Measurements from ENCODE around the gene CAPN13. TPM values are rescaled to one million over a fixed set of nuclear protein-coding genes. Genes with fewer than 3 reads are reported as not detected.
"Not testable (repeated sequence)": the region's sequence is repeated elsewhere in the genome, so short reads cannot be mapped to it uniquely, and the experiment has no call there.

The CAPN13 gene
- total RNA-seq, 1 experiment from 2014 or later: 12.0 TPM

GRCh38 chr2:30701782-30702181, 105.5 kb downstream of the CAPN13 start:
- TF ChIP-seq, protein P1, sequence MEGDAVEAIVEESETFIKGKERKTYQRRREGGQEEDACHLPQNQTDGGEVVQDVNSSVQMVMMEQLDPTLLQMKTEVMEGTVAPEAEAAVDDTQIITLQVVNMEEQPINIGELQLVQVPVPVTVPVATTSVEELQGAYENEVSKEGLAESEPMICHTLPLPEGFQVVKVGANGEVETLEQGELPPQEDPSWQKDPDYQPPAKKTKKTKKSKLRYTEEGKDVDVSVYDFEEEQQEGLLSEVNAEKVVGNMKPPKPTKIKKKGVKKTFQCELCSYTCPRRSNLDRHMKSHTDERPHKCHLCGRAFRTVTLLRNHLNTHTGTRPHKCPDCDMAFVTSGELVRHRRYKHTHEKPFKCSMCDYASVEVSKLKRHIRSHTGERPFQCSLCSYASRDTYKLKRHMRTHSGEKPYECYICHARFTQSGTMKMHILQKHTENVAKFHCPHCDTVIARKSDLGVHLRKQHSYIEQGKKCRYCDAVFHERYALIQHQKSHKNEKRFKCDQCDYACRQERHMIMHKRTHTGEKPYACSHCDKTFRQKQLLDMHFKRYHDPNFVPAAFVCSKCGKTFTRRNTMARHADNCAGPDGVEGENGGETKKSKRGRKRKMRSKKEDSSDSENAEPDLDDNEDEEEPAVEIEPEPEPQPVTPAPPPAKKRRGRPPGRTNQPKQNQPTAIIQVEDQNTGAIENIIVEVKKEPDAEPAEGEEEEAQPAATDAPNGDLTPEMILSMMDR (IDR thresholded peaks at IDR 0.05; ENCODE audit: unreplicated experiment): no peak
- DNase-seq: no peak
- H3K27me3 Mint-ChIP-seq (ENCODE audit: unreplicated experiment): peaks cover 12% of the 10 kb centered on the region
- intact Hi-C loops (cut with micrococcal nuclease; ENCODE audit: unreplicated experiment): loop anchor here (10.0 kb wide), 2 partner anchors 247 to 607 kb away; no protein-coding TSS in a partner anchor
- peaks cover 8% of the 10 kb centered on the region for H3K9me3 Mint-ChIP-seq (ENCODE audit: low read depth, unreplicated experiment)
- no TSS peak for BruUV-seq (replicated peaks)
- no peaks in the 10 kb centered on the region for H3K36me3 Mint-ChIP-seq (ENCODE audit: insufficient read depth, unreplicated experiment)
- H3K4me1 Mint-ChIP-seq (ENCODE audit: low read depth, unreplicated experiment): no peaks in the 10 kb centered on the region
- CTCF ChIA-PET: interaction anchor here (1.9 kb wide), 1 partner anchor 10 kb away, joined by 5 read pairs; no protein-coding TSS in a partner anchor
- H3K27ac Mint-ChIP-seq (ENCODE audit: unreplicated experiment): no peak overlapping the region
- no peak overlapping the region for H3K4me3 Mint-ChIP-seq (ENCODE audit: low read depth, unreplicated experiment)

DNA sequence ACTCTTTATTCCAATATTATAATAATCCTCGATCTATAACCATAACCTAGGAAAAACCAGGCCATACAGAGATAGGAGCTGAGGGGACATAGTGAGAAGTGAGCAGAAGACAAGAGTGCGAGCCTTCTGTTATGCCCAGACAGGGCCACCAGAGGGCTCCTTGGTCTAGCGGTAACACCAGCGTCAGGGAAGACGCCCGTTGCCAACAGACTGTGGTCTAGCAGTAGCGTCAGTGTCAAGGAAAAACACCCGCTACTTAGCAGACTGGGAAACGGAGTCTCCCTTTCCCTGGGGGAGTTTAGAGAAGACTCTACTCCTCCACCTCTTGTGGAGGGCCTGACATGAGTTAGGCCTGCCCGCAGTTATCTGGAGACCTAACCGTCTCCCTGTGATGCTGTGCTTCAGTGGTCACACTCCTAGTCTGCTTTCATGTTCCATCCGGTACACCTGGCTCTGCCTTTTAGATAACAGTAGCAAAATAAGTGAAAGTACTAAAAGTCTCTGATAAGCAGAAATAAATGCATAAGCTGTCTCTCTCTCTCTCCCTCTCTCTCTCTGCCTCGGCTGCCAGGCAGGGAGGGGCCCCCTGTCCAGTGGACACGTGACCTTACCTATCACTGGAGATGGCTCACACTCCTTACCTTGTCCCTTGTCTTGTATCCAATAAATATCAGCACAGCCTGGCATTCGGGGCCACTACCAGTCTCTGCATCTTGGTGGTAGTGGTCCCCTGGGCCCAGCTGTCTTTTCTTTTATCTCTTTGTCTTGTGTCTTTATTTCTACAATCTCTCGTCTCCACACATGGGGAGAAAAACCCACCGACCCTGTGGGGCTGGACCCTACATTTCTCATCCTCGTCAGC, 109.8 kb downstream of the CAPN13 start:
- BruUV-seq (replicated peaks); H3K4me1 Mint-ChIP-seq (ENCODE audit: low read depth, unreplicated experiment); DNase-seq; H3K27ac Mint-ChIP-seq (ENCODE audit: unreplicated experiment); intact Hi-C loops (cut with micrococcal nuclease; ENCODE audit: unreplicated experiment); H3K4me3 Mint-ChIP-seq (ENCODE audit: low read depth, unreplicated experiment); H3K9me3 Mint-ChIP-seq (ENCODE audit: low read depth, unreplicated experiment); H3K36me3 Mint-ChIP-seq (ENCODE audit: insufficient read depth, unreplicated experiment): not testable (repeated sequence)
- peaks cover 39% of the 10 kb centered on the region for H3K27me3 Mint-ChIP-seq (ENCODE audit: unreplicated experiment)
- CTCF ChIA-PET: interaction anchor here (0.7 to 2.3 kb wide), 2 partner anchors 14 to 152 kb away, joined by 3 to 5 read pairs; no protein-coding TSS in a partner anchor

DNA sequence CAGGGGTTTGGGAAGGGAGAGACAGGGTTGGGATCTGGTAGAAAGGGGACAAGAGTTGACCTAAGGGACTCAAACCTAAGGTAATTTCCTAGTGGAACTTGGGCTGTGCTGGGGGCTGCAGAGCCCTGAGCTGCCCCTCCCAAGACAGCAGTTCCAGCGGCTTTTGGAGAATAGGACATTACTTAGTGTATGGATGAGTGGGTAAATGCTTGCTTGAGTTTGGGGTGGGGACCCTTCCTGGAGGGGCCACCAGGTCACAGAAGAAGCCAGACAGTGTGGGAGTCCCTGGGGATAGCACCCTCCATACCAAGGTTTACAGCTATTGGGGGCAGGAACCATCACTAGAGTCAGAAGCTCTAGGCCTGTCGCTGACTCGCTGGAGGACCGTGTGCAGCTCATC, 111.5 kb downstream of the CAPN13 start:
- H3K9me3 Mint-ChIP-seq (ENCODE audit: low read depth, unreplicated experiment): peaks cover 3% of the 10 kb centered on the region
- intact Hi-C loops (cut with micrococcal nuclease; ENCODE audit: unreplicated experiment): no loop called here
- no peak overlapping the region for H3K4me3 Mint-ChIP-seq (ENCODE audit: low read depth, unreplicated experiment)
- DNase-seq: no peak
- CTCF ChIA-PET: interaction anchor here (0.5 to 2.3 kb wide), 2 partner anchors 16 to 958 kb away, joined by 5 read pairs; no protein-coding TSS in a partner anchor
- no peaks in the 10 kb centered on the region for H3K4me1 Mint-ChIP-seq (ENCODE audit: low read depth, unreplicated experiment)
- H3K27ac Mint-ChIP-seq (ENCODE audit: unreplicated experiment): no peak overlapping the region
- H3K36me3 Mint-ChIP-seq (ENCODE audit: insufficient read depth, unreplicated experiment): no peaks in the 10 kb centered on the region
- TF ChIP-seq, protein P1 (IDR thresholded peaks at IDR 0.05; ENCODE audit: unreplicated experiment): no peak
- BruUV-seq (replicated peaks): no TSS peak
- peaks cover 39% of the 10 kb centered on the region for H3K27me3 Mint-ChIP-seq (ENCODE audit: unreplicated experiment)

GRCh38 chr2:30694286-30695055, 112.8 kb downstream of the CAPN13 start:
- Mint-ChIP-seq H3K4me3 (ENCODE audit: low read depth, unreplicated experiment) (no peak overlapping the region), H3K36me3 (ENCODE audit: insufficient read depth, unreplicated experiment) (no peaks in the 10 kb centered on the region), H3K27ac (ENCODE audit: unreplicated experiment) (no peak overlapping the region), H3K27me3 (ENCODE audit: unreplicated experiment) (peaks cover 39% of the 10 kb centered on the region), H3K4me1 (ENCODE audit: low read depth, unreplicated experiment) (no peaks in the 10 kb centered on the region), H3K9me3 (ENCODE audit: low read depth, unreplicated experiment) (peaks cover 3% of the 10 kb centered on the region)
- intact Hi-C loops (cut with micrococcal nuclease; ENCODE audit: unreplicated experiment): no loop called here
- TF ChIP-seq, protein P1 (IDR thresholded peaks at IDR 0.05; ENCODE audit: unreplicated experiment): no peak
- CTCF ChIA-PET: interaction anchor here (1.9 to 2.3 kb wide), 2 partner anchors 17 kb away, joined by 5 to 13 read pairs; no protein-coding TSS in a partner anchor
- no TSS peak for BruUV-seq (replicated peaks)
- DNase-seq: no peak
